Astrocyte of the hippocampus (primary cell): ENCODE measurements around the gene WNK1.
A peak's percentile ranks its signal among the peaks of the same experiment; 100 is the strongest.
"Not testable (repeated sequence)": the region's sequence is repeated elsewhere in the genome, so short reads cannot be mapped to it uniquely, and the experiment has no call there.

Experiments
- DNase-seq: peaks from one replicate; pipeline ENCODE4 v3.0.0; 2011; ENCODE audit warnings: low read depth, low spot score

Gene WNK1

GRCh38 chr12:910416-910815 is 158.0 kb downstream of the WNK1 start:
- DNase-seq = no peak

DNA sequence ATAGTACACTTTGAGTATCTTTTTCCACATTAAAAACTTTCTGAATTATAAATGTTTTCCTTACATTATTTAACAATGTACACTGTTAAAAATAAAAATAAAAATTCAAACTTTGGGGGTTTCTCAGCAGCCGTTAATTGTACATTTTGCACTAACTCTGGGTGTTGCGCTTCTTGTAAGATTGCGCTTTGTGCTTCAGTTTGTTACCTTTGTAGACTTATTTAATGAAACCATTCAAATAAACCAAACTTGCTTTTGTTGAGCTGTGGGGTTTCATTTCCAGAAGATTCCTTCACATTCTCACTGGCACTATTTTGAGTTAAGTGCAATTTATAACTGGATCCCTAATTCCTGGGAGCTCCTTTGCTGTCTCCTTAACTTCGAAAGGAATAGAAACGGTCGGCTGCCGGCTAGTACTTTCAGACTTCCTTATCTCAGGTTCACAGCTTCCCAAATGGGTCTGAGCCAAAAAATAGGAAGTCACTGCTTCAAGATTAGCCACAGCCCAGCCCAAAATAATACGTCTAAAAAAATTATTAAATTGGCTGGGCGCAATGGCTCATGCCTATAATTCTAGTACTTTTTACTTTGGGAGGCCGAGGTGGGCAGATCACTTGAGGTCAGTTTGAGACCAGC is 158.9 kb downstream of the WNK1 start:
- DNase-seq = no peak

DNA sequence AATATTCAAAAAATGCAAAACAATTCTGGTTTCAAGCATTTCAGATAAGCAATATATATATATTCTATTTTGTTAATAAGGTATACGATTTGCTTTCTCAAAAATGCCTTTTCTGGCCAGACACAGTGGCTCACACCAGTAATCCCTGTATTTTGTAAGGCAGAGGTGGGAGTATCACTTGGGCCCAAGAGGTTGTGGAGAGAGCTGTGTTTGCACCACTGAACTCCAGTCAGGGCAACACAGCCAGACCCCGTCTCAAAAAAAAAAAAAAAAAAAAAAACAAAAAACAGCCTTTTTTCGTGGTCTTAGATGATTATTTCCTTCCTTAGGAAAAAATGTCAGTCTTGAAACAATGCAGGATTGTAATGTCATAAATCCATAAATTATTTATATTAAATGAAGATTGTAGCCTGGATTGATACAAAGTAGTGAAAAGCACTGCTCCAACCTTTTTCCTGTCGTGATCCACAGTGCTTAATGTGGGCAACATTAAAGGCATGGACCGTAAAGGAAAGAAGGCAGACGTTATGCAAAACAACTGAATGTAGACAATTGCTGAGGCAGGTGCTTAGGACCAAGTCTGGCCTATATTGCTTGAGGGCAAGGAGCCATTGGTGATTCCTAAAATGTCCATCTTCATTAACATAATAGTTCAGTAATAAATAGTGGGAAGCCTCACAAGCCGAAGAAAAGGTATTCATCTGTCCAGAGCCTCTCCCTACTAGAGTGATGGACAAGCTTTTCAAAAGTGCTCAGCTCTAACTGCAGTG is 160.3 kb downstream of the WNK1 start:
- DNase-seq = no peak

DNA sequence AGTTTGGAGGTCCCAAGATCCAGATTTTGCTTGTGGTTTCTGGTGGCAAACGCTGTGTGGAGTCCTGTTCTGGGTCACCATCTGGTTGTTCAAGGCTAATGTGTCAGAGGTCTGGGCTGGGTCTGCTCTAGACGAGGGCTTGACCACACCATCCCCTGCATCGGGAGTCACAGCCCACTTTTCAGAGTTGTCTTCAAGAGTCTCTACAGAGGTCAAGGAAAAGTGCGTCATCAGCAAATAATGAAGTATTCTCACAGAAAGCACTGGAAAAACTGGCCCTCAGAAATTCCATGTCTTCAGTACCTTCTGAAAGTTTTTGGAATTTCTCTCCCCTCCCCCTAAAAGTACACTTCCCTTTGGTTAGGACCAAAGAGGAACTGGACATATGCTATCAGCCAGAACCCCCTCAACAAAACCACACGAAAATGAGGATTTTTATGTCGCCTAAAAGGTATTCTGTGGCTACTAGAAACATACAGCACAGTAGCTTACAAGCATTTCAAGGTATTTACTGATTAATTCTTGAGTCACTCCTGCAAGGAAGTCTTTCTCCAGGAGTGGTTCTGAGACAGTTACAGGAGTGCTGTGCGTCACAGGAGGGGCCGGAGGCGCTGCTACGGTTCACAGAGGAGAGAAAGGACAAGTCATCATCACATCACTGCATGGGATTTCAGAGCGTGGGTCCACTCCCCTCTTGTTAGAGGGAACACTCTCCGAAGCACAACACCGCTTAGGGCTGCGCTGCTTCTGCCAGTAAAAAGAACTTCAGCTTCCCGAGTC is 161.7 kb downstream of the WNK1 start:
- peak; percentile 87 for DNase-seq

GRCh38 chr12:915090-915489 is 162.7 kb downstream of the WNK1 start:
- DNase-seq = no peak

DNA sequence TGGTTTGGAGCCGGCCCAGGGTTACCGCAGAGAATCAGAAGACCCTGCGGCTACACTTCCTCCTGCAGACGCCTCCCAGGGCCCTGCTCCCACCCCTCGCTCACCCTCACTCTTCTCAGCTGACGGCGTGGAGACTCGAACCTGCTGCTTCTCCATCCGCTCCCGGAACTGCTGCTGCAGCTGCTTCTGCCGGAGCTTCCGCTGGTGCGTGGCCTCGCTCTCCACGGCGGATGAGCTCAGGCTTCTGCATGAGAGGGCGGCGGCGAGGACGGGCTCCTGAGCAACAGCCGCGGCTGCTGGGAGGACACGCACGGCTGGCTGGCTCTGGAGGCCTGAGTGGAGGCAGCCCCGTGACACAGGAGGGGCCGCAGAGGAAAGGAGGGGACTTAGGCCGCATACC is 163.9 kb downstream of the WNK1 start:
- DNase-seq = no peak

- DNase-seq = no peak
Observed at GRCh38 chr12:916712-917445, 164.5 kb downstream of the WNK1 start.

GRCh38 chr12:920676-921075 is 168.3 kb downstream of the WNK1 start:
- DNase-seq = no peak

- no peak for DNase-seq
Observed at GRCh38 chr12:922285-922684, 169.9 kb downstream of the WNK1 start.

GRCh38 chr12:926641-927040 is 174.3 kb downstream of the WNK1 start:
- DNase-seq = no peak

DNA sequence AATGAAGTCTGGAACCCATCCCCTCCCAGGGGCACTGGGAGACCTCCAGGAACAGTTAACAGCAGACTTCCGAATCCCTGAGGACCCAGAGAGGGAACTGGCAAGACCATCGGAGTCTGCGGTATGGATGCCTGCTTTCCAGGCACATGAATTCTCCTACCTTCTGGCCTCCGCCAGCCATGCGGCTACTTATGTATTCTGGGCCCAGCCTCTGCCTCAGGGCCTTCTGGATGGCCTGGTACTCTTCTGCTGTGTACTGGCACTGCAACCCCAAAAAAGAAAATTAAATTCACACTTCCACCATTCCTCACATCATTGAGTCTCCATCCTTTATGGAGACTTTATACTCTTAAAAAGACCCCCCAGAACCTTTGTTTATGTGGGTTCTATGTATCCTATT is 178.7 kb downstream of the WNK1 start:
- DNase-seq = no peak

GRCh38 chr12:931591-931990 is 179.2 kb downstream of the WNK1 start:
- no peak for DNase-seq

DNA sequence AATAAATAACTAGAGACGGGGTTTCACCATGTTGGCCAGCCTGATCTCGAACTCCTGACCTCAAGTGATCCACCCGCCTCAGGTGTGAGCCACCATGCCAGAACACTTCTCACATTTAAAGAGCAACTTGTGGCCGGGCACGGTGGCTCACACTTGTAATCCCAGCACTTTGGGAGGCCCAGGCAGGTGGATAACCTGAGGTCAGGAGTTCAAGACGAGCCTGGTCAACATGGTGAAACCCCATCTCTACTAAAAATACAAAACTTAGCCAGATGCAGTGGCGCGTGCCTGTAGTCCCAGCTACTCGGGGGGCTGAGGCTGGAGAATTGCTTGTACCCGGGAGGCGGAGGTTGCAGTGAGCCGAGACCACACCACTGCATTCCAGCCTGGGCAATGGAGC is 183.5 kb downstream of the WNK1 start:
- not testable (repeated sequence) for DNase-seq

GRCh38 chr12:936377-937345 is 184.3 kb downstream of the WNK1 start:
- no peak for DNase-seq

DNA sequence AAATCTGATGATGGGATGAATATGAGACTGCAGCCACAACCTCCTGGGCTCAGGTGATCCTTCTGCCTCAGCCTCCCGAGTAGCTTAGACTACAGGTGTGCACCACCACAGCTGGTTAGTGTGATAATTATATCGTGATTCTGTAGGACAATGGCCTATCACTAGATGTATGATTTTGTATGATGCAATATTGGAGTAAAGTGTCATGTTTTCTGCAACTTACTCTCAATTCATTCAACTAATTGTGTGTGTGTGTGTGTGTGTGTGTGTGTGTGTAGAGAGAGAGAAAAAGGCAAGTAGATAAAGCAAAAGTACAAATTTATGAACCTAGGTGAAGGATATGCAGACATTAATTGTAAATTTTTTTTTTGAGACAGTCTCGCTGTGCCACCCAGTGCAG is 186.4 kb downstream of the WNK1 start:
- no peak for DNase-seq

- no peak for DNase-seq
Observed at GRCh38 chr12:943051-943450, 190.7 kb downstream of the WNK1 start.

DNA sequence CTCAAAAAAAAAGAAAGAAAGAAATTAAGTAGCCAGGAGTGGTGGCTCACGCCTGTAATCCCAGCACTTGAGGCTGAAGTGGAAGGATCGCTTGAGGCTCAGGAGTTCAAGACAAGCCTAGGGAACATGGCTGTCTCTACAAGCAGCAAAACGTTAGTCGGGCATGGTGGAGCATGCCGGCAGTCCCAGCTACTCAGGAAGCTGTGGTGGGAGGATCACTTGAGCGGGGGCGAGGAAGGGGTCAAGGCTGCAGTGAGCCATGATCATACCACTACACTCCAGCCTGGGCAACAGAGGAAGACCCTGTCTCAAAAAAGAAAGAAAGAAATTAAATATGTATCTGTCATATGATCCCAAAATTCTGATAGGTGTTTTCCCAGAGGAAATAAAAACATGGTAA is 191.8 kb downstream of the WNK1 start:
- no peak for DNase-seq

GRCh38 chr12:946212-946611 is 193.8 kb downstream of the WNK1 start:
- no peak for DNase-seq

- no peak for DNase-seq
Observed at GRCh38 chr12:946631-947030, 194.3 kb downstream of the WNK1 start.

DNA sequence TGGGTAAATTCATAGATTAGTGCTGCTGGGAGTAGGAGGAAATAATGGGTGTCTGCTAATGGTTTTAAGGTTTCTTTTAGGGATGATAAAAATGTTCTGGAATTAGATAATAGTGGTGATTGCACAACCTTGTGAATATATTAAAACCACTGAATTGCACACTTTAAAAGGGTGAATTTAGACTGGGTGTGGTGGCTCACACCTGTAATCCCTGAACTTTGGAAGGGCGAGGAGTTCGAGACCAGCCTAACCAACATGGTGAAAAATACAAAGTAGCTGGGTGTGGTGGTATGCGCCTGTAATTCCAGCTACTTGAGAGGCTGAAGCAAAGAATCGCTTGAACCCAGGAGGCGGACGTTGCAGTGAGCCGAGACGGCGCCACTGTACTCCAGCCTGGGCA is 195.9 kb downstream of the WNK1 start:
- DNase-seq = no peak
